Right kidney (tissue), 9 donors: Measurements from ENCODE around the gene TMCC2.
A peak's percentile ranks its signal among the peaks of the same experiment; 100 is the strongest.
"Not testable (repeated sequence)": the region's sequence is repeated elsewhere in the genome, so short reads cannot be mapped to it uniquely, and the experiment has no call there.

Source experiments
- DNase-seq: peaks from one replicate; pipeline ENCODE4 v3.0.0-alpha.2; 2016
- long read RNA-seq, 8 donors: transcript quantifications; one replicate each; lab custom pipeline, GENCODE V29; 2026

Gene TMCC2
- long read RNA-seq, donor 1 = 0 reads
- long read RNA-seq, donor 2 = 0 reads
- long read RNA-seq, donor 3 = 0 reads
- long read RNA-seq, donor 4 = 0 reads
- long read RNA-seq, donor 5, partial matches to known transcripts = 0 of 3 reads
- long read RNA-seq, donor 5, other reads (novel, unspliced or antisense) = 0 of 3 reads
- long read RNA-seq, donor 6, partial matches to known transcripts = 0 of 1 reads
- long read RNA-seq, donor 6, other reads (novel, unspliced or antisense) = 0 of 1 reads
- long read RNA-seq, donor 7 = 0 reads
- long read RNA-seq, donor 8, partial matches to known transcripts = 0 of 1 reads
- long read RNA-seq, donor 8, other reads (novel, unspliced or antisense) = 0 of 1 reads

GRCh38 chr1:205227584-205228013, at the start of gene TMCC2:
Gene TMCC2, plus strand, starts transcription at chr1:205227946. Its CDS starts 619 bp downstream, at chr1:205228565.
- DNase-seq = peak; percentile 81

- DNase-seq = no peak
Observed at GRCh38 chr1:205179842-205180241, 47.9 kb upstream of the TMCC2 start.

- DNase-seq = not testable (repeated sequence)
Observed at GRCh38 chr1:205180331-205180730, 47.4 kb upstream of the TMCC2 start.

GRCh38 chr1:205182930-205183329, 44.8 kb upstream of the TMCC2 start:
- no peak for DNase-seq

- no peak for DNase-seq
Observed at GRCh38 chr1:205183676-205184335, 43.9 kb upstream of the TMCC2 start.

- no peak for DNase-seq
Observed at GRCh38 chr1:205186191-205186590, 41.6 kb upstream of the TMCC2 start.

- DNase-seq = no peak
Observed at GRCh38 chr1:205187420-205187819, 40.3 kb upstream of the TMCC2 start.

GRCh38 chr1:205188098-205188497, 39.6 kb upstream of the TMCC2 start:
- no peak for DNase-seq

- no peak for DNase-seq
Observed at GRCh38 chr1:205188596-205188995, 39.1 kb upstream of the TMCC2 start.

- DNase-seq = no peak
Observed at GRCh38 chr1:205189131-205189530, 38.6 kb upstream of the TMCC2 start.

GRCh38 chr1:205190845-205191577, 36.7 kb upstream of the TMCC2 start:
- DNase-seq = no peak

- no peak for DNase-seq
Observed at GRCh38 chr1:205191622-205192021, 36.1 kb upstream of the TMCC2 start.

- DNase-seq = no peak
Observed at GRCh38 chr1:205192287-205192686, 35.5 kb upstream of the TMCC2 start.

- no peak for DNase-seq
Observed at GRCh38 chr1:205199090-205199930, 28.4 kb upstream of the TMCC2 start.

GRCh38 chr1:205199931-205200299, 27.8 kb upstream of the TMCC2 start:
- DNase-seq = no peak

GRCh38 chr1:205204552-205204951, 23.2 kb upstream of the TMCC2 start:
- no peak for DNase-seq

- DNase-seq = no peak
Observed at GRCh38 chr1:205205055-205205454, 22.7 kb upstream of the TMCC2 start.

GRCh38 chr1:205208811-205209210, 18.9 kb upstream of the TMCC2 start:
- DNase-seq = no peak

GRCh38 chr1:205210756-205211168, 17.0 kb upstream of the TMCC2 start:
- DNase-seq = no peak

GRCh38 chr1:205211169-205211838, 16.4 kb upstream of the TMCC2 start, which contains the start of gene DSTYK:
Gene DSTYK, minus strand, starts transcription at chr1:205211702. Its CDS starts 167 bp downstream, at chr1:205211535.
- peak; percentile 98 for DNase-seq

- no peak for DNase-seq
Observed at GRCh38 chr1:205211839-205212536, 15.8 kb upstream of the TMCC2 start.
